Activated naive CD8-positive, alpha-beta T cell (primary cell): Measurements from ENCODE around the gene OGN.
"Not testable (repeated sequence)": the region's sequence is repeated elsewhere in the genome, so short reads cannot be mapped to it uniquely, and the experiment has no call there.

ENCODE experiments used
- H3K27ac Mint-ChIP-seq: one replicate; pipeline ENCODE4 v1.8.0; 2021; ENCODE audit warnings: mixed read lengths
- H3K27me3 Mint-ChIP-seq: one replicate; pipeline ENCODE4 v1.8.0; 2021; ENCODE audit warnings: mixed read lengths
- H3K36me3 Mint-ChIP-seq: one replicate; pipeline ENCODE4 v1.8.0; 2021; ENCODE audit warnings: mixed read lengths
- H3K4me1 Mint-ChIP-seq: one replicate; pipeline ENCODE4 v1.8.0; 2021; ENCODE audit warnings: low read depth, mixed read lengths
- H3K4me3 Mint-ChIP-seq: one replicate; pipeline ENCODE4 v1.8.0; 2021; ENCODE audit warnings: mild to moderate bottlenecking, mixed read lengths
- H3K9me3 Mint-ChIP-seq: one replicate; pipeline ENCODE4 v1.8.0; 2021; ENCODE audit warnings: low read depth, mixed read lengths

OGN gene

GRCh38 chr9:92422611-92423338 lies 18.4 kb upstream of the OGN start:
- H3K27ac Mint-ChIP-seq: no peak overlapping the region
- peaks cover 9% of the 10 kb centered on the region for H3K36me3 Mint-ChIP-seq
- H3K4me1 Mint-ChIP-seq: no peaks in the 10 kb centered on the region
- no peak overlapping the region for H3K4me3 Mint-ChIP-seq
- no peaks in the 10 kb centered on the region for H3K27me3 Mint-ChIP-seq
- H3K9me3 Mint-ChIP-seq: no peaks in the 10 kb centered on the region

GRCh38 chr9:92414566-92414965 lies 10.2 kb upstream of the OGN start:
- H3K4me3 Mint-ChIP-seq: no peak overlapping the region
- no peak overlapping the region for H3K27ac Mint-ChIP-seq
- no peaks in the 10 kb centered on the region for H3K27me3 Mint-ChIP-seq
- no peaks in the 10 kb centered on the region for H3K4me1 Mint-ChIP-seq
- H3K36me3 Mint-ChIP-seq: peaks cover 5% of the 10 kb centered on the region
- no peaks in the 10 kb centered on the region for H3K9me3 Mint-ChIP-seq

GRCh38 chr9:92411157-92411556 lies 6.8 kb upstream of the OGN start:
- not testable (repeated sequence) for H3K27me3 Mint-ChIP-seq, H3K4me3 Mint-ChIP-seq, H3K36me3 Mint-ChIP-seq, H3K27ac Mint-ChIP-seq, H3K9me3 Mint-ChIP-seq
- H3K4me1 Mint-ChIP-seq: peaks cover 13% of the 10 kb centered on the region

DNA sequence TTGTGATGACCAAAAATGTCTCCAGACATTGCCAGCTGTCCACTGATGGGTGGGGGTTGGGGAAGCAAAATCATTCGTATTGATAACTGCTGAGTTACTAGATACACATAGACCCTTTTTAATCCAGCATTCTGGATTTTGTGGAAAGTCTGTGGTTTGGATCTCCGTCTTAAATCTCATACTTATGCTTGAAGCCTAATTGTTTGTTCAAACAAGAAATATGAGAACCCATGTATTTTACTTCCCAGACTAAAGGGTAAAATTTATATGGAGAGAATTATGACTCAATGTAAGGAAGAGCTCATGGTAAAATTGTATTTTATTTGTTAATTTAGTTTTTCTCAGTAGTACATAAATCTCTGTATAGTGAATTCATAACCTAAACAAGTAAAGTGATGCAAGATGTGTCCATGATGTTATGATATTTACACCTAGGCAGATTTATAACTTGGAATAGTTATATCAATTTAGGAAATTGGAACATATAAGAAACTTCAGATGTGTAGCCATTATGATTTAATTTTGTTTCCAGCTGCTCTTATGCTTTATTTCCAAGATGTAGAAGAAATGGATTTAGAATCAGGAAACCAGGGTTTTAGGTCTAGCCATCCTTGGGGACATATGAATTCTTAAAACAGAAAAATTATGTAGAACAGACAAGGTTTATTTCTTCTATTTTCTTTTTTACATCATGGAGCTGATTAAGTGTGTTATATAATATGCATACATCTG lies 4.5 kb upstream of the OGN start:
- no peaks in the 10 kb centered on the region for H3K9me3 Mint-ChIP-seq
- H3K27me3 Mint-ChIP-seq: no peaks in the 10 kb centered on the region
- H3K4me3 Mint-ChIP-seq: no peak overlapping the region
- peaks cover 5% of the 10 kb centered on the region for H3K36me3 Mint-ChIP-seq
- peaks cover 29% of the 10 kb centered on the region for H3K4me1 Mint-ChIP-seq
- peak overlapping the region; percentile 58 for H3K27ac Mint-ChIP-seq

DNA sequence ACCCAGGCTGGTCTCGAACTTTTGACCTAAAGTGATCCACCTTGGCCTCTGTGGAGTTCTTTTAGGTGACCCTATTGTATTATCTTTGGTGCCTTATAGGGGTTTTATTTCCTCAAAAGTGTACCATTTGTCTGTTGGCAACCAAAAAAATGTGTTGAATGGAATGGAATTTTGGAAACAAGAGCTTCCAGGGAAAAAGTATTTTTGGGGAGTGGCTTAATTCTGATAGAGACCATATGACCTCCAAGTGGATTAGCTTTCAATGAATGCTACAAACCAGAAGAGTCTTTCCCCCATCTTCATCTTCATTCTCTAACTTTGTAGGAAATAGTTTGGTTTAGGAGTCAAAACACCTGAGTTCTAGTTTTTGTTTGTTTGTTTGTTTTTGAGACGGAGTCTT lies 3.4 kb upstream of the OGN start:
- Mint-ChIP-seq H3K36me3 (peaks cover 5% of the 10 kb centered on the region), H3K27me3 (no peaks in the 10 kb centered on the region), H3K27ac (no peak overlapping the region), H3K4me3 (no peak overlapping the region), H3K9me3 (no peaks in the 10 kb centered on the region), H3K4me1 (peaks cover 29% of the 10 kb centered on the region)

- no peaks in the 10 kb centered on the region for H3K9me3 Mint-ChIP-seq
- H3K27ac Mint-ChIP-seq: peak overlapping the region; percentile 66
- peak overlapping the region; percentile 68 for H3K4me3 Mint-ChIP-seq
These were observed 2.1 kb upstream of the OGN start for GRCh38 chr9:92406477-92406876.

DNA sequence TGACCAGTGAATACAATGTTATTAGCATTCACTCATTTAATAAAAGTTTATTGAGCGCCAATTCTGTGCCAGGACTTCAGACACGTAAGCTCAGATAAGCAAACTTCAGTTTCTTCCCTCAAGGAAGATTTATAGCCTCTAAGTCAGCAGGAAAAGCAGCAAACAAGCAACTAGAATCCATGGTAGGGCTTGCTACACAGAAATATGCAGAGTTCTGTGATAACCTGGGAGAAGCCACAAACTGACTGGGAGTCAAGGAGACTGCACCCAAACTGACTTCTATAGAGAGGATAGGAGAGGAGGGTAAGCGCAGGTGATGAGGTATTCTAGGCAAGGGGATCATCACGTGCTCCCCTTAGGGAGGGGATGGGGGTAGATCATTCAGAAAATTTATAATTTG lies 1.4 kb upstream of the OGN start:
- peaks cover 29% of the 10 kb centered on the region for H3K4me1 Mint-ChIP-seq
- peak overlapping the region; percentile 42 for H3K4me3 Mint-ChIP-seq
- no peak overlapping the region for H3K27ac Mint-ChIP-seq
- H3K27me3 Mint-ChIP-seq: no peaks in the 10 kb centered on the region
- no peaks in the 10 kb centered on the region for H3K9me3 Mint-ChIP-seq
- H3K36me3 Mint-ChIP-seq: no peaks in the 10 kb centered on the region

More at GRCh38 chr9:92406477-92406876, 2.1 kb upstream of the OGN start:
- no peaks in the 10 kb centered on the region for H3K27me3 Mint-ChIP-seq
- peaks cover 29% of the 10 kb centered on the region for H3K4me1 Mint-ChIP-seq
- no peaks in the 10 kb centered on the region for H3K36me3 Mint-ChIP-seq

DNA sequence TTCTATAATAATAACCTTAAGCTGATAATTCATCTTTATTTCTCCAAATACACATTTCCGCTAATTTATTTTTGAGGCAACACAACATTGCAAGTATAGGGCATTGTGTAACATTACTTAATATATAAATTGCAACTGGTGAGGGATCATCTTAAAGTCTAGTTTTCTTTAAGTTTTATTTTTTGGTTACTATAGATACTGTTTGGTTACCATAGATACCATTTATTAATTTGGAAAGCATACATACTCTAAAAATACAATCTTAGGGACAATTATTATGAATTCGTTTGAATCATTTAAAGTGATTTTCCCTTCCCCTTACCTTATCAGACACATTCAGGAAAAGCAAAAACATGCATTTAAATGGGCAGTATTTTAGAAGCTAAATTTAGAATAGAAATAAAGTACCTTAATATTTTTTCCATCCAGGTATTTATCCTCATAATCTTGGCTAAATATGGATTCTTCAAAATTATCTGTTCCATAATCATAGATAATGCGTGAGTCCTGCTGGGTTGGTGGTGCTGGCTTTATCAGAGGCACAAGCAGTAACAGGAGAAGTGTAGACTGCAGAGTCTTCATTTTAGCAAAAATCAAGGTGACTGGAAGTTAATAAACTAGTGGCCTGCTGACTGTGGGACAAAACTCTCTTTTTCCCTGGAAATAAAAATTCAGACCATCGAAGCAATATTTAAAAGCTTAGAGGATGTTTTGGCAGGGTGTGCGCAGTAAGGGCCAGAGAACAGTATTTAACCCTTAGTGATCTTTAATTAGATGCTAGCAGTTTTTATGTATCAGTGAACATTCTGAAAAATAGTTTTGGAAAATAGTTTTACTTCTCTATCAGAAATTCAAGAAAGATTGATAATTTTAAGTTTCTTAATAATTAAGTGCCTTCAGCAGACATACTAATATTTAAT lies 1.3 kb downstream of the OGN start:
- Mint-ChIP-seq H3K27ac (no peak overlapping the region), H3K36me3 (no peaks in the 10 kb centered on the region), H3K4me1 (peaks cover 29% of the 10 kb centered on the region), H3K9me3 (no peaks in the 10 kb centered on the region), H3K4me3 (no peak overlapping the region), H3K27me3 (no peaks in the 10 kb centered on the region)

DNA sequence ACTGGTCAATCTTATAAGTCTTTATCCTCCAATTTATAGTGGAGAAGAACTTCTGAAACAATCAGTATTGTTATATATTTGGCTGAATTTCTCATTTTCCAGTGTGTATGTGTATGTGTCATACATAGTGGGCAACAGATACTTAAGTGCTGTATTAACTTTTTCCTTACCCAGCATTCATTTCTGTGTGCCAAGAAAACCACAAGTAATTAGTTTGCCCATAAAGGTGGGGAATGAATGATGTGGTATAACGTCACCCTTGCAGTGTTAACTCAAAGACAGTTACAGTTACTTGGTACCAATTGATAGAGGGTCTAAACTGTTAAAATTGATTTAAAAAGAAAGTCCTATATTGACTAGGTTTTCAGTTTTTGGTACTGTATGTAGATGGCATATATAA lies 2.0 kb downstream of the OGN start:
- Mint-ChIP-seq H3K27me3 (no peaks in the 10 kb centered on the region), H3K4me3 (no peak overlapping the region), H3K27ac (no peak overlapping the region), H3K36me3 (peaks cover 3% of the 10 kb centered on the region), H3K9me3 (peaks cover 3% of the 10 kb centered on the region), H3K4me1 (peaks cover 28% of the 10 kb centered on the region)

DNA sequence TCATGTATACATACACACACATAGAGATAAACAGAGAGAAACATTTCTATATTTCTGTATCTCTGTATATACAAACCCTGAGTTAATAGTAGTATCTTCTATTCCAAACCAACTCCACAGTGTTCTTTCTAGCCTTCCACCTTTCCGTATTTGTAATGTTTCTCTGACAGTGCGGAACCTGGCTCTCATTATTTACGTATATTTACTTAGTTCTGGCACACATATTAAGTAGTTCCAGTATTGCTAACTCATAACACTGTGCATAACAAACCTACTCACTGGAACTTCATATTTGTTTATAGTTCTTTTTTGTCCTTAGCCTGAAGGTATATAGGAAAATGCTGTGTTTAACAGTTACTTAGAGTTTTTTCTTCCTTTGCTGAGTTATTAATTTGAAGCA lies 6.5 kb downstream of the OGN start:
- no peak overlapping the region for H3K27ac Mint-ChIP-seq
- peaks cover 3% of the 10 kb centered on the region for H3K36me3 Mint-ChIP-seq
- peaks cover 3% of the 10 kb centered on the region for H3K9me3 Mint-ChIP-seq
- no peaks in the 10 kb centered on the region for H3K4me1 Mint-ChIP-seq
- H3K4me3 Mint-ChIP-seq: no peak overlapping the region
- H3K27me3 Mint-ChIP-seq: no peaks in the 10 kb centered on the region

DNA sequence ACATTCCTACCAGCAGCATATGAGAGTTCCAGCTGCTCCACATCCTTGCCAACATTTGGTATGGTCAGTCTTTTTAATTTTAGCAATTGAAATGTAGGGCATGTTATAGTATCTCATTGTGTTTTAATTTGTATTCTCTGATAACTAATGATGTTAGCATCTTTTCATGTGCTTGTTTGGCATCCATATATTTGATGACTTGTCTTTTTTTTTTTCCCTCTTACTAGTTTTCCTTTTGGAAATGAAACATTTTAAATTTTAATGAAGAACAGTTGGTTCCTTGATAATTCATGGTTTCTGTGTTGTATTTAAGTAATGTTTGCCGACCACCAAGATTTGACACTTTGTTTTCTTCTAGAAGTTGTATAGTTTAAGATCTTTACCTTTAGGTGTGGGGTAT lies 8.8 kb downstream of the OGN start:
- Mint-ChIP-seq H3K36me3 (peaks cover 3% of the 10 kb centered on the region), H3K27ac (no peak overlapping the region), H3K4me1 (no peaks in the 10 kb centered on the region)

DNA sequence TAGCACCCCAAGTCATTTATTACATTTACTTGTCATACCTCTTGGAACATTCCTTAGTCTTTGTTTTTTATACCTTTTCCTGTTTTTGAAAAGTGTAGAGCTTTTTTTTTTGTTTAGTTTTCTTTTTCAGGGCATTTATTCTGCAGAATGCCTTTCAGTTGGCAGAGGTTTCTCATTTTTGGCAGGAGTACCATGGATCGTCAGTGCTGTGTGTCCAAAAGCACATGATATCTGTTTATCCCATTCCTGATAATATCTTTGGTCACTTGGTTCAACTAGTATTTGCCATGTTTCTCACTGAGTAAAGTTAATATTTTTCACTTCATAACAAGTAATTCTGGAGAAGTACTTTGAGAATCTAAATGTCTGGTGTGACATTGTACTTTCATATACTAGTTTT lies 10.7 kb downstream of the OGN start:
- Mint-ChIP-seq H3K27me3 (no peaks in the 10 kb centered on the region), H3K4me1 (no peaks in the 10 kb centered on the region), H3K4me3 (no peak overlapping the region), H3K9me3 (peaks cover 3% of the 10 kb centered on the region), H3K36me3 (peaks cover 3% of the 10 kb centered on the region), H3K27ac (no peak overlapping the region)

More for the DNA sequence above, 8.8 kb downstream of the OGN start:
- Mint-ChIP-seq H3K27me3 (no peaks in the 10 kb centered on the region), H3K9me3 (peaks cover 3% of the 10 kb centered on the region), H3K4me3 (no peak overlapping the region)

DNA sequence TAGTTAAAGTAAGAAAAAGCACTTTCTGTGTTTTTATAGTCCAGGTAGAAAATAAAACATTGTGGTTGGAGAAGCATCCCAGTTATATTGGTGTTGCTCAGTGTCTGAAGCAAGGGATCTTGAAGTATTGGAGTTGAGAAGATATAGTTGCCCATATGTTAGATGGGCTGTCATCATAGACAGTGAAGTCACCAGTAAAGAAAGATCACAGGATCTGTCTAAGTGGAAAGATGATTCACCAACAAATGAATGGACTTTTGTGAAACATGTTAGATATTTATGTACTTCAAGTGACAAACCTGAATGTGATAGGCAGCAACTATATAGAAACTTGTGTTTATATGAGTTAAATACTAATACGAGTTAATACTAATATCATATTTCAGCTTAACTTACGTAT lies 11.7 kb downstream of the OGN start:
- Mint-ChIP-seq H3K27me3 (no peaks in the 10 kb centered on the region), H3K4me1 (no peaks in the 10 kb centered on the region), H3K4me3 (no peak overlapping the region), H3K27ac (no peak overlapping the region), H3K36me3 (peaks cover under 1% of the 10 kb centered on the region), H3K9me3 (no peaks in the 10 kb centered on the region)

GRCh38 chr9:92385953-92386352 lies 18.4 kb downstream of the OGN start:
- Mint-ChIP-seq H3K36me3 (peaks cover 9% of the 10 kb centered on the region), H3K9me3 (no peaks in the 10 kb centered on the region), H3K4me1 (peaks cover 1% of the 10 kb centered on the region), H3K27ac (no peak overlapping the region), H3K4me3 (no peak overlapping the region), H3K27me3 (no peaks in the 10 kb centered on the region)

GRCh38 chr9:92385477-92385876 lies 18.9 kb downstream of the OGN start:
- Mint-ChIP-seq H3K4me1 (peaks cover 1% of the 10 kb centered on the region), H3K36me3 (peaks cover 10% of the 10 kb centered on the region), H3K27me3 (no peaks in the 10 kb centered on the region), H3K4me3 (no peak overlapping the region), H3K27ac (no peak overlapping the region), H3K9me3 (no peaks in the 10 kb centered on the region)
